ENCODE results near the gene MT1B. TPM values are rescaled to one million over a fixed set of nuclear protein-coding genes. Genes with fewer than 3 reads are reported as not detected.

The MT1B gene
- polyA plus RNA-seq, 1 donor from 2014 or later, result not detected

DNA sequence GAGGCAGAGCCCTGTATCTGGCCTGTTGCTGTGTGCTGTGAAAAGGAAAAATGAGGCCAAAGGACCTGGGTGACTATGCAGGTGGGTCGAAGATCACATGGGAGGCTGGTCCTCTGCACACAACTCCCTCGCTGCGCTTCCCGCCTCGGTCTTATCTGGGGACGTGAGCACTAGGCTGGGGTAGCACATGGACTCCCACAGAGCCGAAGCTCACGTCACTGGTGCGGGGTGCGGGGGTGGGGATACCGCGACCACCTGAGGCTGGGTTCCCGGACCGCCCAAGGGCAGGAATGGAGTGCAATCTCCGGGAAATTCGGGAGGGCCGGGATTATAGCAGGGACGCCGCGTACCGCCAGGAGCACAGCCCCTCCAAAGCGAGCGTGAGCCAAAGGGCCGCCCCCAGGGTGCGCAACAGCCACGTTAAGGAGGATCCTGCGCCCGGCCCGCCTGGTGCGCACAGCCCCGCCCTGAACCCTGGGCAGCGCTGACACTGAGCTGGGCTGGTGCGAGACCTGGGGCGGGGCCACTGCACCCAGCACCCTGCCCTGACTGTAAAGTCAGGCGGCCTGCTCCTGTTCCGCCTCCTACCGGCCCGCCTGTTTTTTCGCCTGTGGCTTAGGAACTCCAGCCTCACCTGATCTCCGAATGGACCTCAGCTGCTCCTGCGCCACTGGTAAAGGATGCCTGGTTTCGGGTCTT is 8.5 kb upstream of the MT1B start:
- Histone ChIP-seq H3K79me2 (replicated peaks; ENCODE audit: insufficient read depth, low read length) (no peaks in the 10 kb centered on the region), H3K27me3 (ENCODE audit: insufficient read depth, low read depth, low read length) (peaks cover 100% of the 10 kb centered on the region), H3K9me3 (ENCODE audit: low read length) (no peaks in the 10 kb centered on the region), H3K4me3 (ENCODE audit: low read length) (peak overlapping the region; percentile 43), H3K36me3 (ENCODE audit: insufficient read depth, low read length) (no peaks in the 10 kb centered on the region), H3K9me2 (ENCODE audit: insufficient read depth, low read length) (no peaks in the 10 kb centered on the region), H3K4me2 (ENCODE audit: low read length) (no peak overlapping the region), H3F3A (ENCODE audit: insufficient read depth, low read length, poor library complexity, severe bottlenecking) (no peaks in the 10 kb centered on the region), H3K9ac (ENCODE audit: low read length) (no peak overlapping the region), H2AFZ (ENCODE audit: low read depth, low read length) (no peak overlapping the region), H3K27ac (ENCODE audit: low read length) (no peak overlapping the region), H4K20me1 (ENCODE audit: insufficient read depth) (no peaks in the 10 kb centered on the region)
- TF ChIP-seq RAD21 (conservative IDR thresholded peaks at IDR 0.05) (no peak), CTCF (IDR thresholded peaks at IDR 0.05; ENCODE audit: poor library complexity, severe bottlenecking) (no peak), EZH2 (IDR thresholded peaks at IDR 0.05; ENCODE audit: borderline replicate concordance, insufficient read depth, low read length, poor library complexity, severe bottlenecking) (no peak), TAF1 (IDR thresholded peaks at IDR 0.05; ENCODE audit: low read depth) (no peak), POLR2AphosphoS5 (IDR thresholded peaks at IDR 0.05) (no peak), EP300 (conservative IDR thresholded peaks at IDR 0.05; ENCODE audit: poor library complexity, severe bottlenecking) (no peak), SMC3 (conservative IDR thresholded peaks at IDR 0.05; ENCODE audit: poor library complexity) (no peak), MXI1 (conservative IDR thresholded peaks at IDR 0.05; ENCODE audit: poor library complexity, severe bottlenecking) (no peak)
- TF ChIP-seq, protein P1, sequence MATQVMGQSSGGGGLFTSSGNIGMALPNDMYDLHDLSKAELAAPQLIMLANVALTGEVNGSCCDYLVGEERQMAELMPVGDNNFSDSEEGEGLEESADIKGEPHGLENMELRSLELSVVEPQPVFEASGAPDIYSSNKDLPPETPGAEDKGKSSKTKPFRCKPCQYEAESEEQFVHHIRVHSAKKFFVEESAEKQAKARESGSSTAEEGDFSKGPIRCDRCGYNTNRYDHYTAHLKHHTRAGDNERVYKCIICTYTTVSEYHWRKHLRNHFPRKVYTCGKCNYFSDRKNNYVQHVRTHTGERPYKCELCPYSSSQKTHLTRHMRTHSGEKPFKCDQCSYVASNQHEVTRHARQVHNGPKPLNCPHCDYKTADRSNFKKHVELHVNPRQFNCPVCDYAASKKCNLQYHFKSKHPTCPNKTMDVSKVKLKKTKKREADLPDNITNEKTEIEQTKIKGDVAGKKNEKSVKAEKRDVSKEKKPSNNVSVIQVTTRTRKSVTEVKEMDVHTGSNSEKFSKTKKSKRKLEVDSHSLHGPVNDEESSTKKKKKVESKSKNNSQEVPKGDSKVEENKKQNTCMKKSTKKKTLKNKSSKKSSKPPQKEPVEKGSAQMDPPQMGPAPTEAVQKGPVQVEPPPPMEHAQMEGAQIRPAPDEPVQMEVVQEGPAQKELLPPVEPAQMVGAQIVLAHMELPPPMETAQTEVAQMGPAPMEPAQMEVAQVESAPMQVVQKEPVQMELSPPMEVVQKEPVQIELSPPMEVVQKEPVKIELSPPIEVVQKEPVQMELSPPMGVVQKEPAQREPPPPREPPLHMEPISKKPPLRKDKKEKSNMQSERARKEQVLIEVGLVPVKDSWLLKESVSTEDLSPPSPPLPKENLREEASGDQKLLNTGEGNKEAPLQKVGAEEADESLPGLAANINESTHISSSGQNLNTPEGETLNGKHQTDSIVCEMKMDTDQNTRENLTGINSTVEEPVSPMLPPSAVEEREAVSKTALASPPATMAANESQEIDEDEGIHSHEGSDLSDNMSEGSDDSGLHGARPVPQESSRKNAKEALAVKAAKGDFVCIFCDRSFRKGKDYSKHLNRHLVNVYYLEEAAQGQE (IDR thresholded peaks at IDR 0.05; ENCODE audit: borderline replicate concordance), result no peak

- no peaks in the 10 kb centered on the region for H3K79me2 ChIP-seq (replicated peaks; ENCODE audit: insufficient read depth, low read length)
- H3K9me2 ChIP-seq (ENCODE audit: insufficient read depth, low read length), result no peaks in the 10 kb centered on the region
- TF ChIP-seq EP300 (conservative IDR thresholded peaks at IDR 0.05; ENCODE audit: poor library complexity, severe bottlenecking), result no peak
- H3K9me3 ChIP-seq (ENCODE audit: low read length), result no peaks in the 10 kb centered on the region
- no peak overlapping the region for H3K4me3 ChIP-seq (ENCODE audit: low read length)
- no peaks in the 10 kb centered on the region for H4K20me1 ChIP-seq (ENCODE audit: insufficient read depth)
- H3K9ac ChIP-seq (ENCODE audit: low read length), result no peak overlapping the region
- H3K4me2 ChIP-seq (ENCODE audit: low read length), result no peak overlapping the region
- peaks cover 100% of the 10 kb centered on the region for H3K27me3 ChIP-seq (ENCODE audit: insufficient read depth, low read depth, low read length)
- no peak overlapping the region for H3K27ac ChIP-seq (ENCODE audit: low read length)
- no peaks in the 10 kb centered on the region for H3F3A ChIP-seq (ENCODE audit: insufficient read depth, low read length, poor library complexity, severe bottlenecking)
- H3K36me3 ChIP-seq (ENCODE audit: insufficient read depth, low read length), result no peaks in the 10 kb centered on the region
- no peak overlapping the region for H2AFZ ChIP-seq (ENCODE audit: low read depth, low read length)
Observed at GRCh38 chr16:56643833-56644232, 7.9 kb upstream of the MT1B start.
